HG03108 (cell line): ENCODE measurements around the gene CYP27C1.
"Not testable (repeated sequence)": the region's sequence is repeated elsewhere in the genome, so short reads cannot be mapped to it uniquely, and the experiment has no call there.

ENCODE experiments used
- ATAC-seq: cut with Tn5 transposase; IDR thresholded peaks from one replicate; pipeline ENCODE4 v1.9.1; 2021; ENCODE audit warnings: moderate library complexity; ENCODE audit not compliant: unreplicated experiment

CYP27C1 gene

GRCh38 chr2:127220102-127220767 lies at the start of gene CYP27C1:
Gene CYP27C1 (minus strand): TSS chr2:127220299. CDS start chr2:127220270, 29 bp downstream.
- ATAC-seq = no peak

GRCh38 chr2:127261804-127262406 lies 41.8 kb upstream of the CYP27C1 start:
- no peak for ATAC-seq

GRCh38 chr2:127259355-127259754 lies 39.3 kb upstream of the CYP27C1 start:
- ATAC-seq = no peak

GRCh38 chr2:127256866-127257265 lies 36.8 kb upstream of the CYP27C1 start:
- no peak for ATAC-seq

GRCh38 chr2:127256381-127256780 lies 36.3 kb upstream of the CYP27C1 start:
- ATAC-seq = no peak

- no peak for ATAC-seq
These were observed 35.6 kb upstream of the CYP27C1 start for GRCh38 chr2:127255721-127256120.

GRCh38 chr2:127255146-127255545 lies 35.0 kb upstream of the CYP27C1 start:
- no peak for ATAC-seq

GRCh38 chr2:127254386-127254981 lies 34.4 kb upstream of the CYP27C1 start:
- ATAC-seq = no peak

GRCh38 chr2:127241184-127241583 lies 21.1 kb upstream of the CYP27C1 start:
- not testable (repeated sequence) for ATAC-seq

- no peak for ATAC-seq
These were observed 19.3 kb upstream of the CYP27C1 start for GRCh38 chr2:127239395-127239794.

GRCh38 chr2:127237768-127238167 lies 17.7 kb upstream of the CYP27C1 start:
- not testable (repeated sequence) for ATAC-seq

- ATAC-seq = no peak
These were observed 15.1 kb upstream of the CYP27C1 start for GRCh38 chr2:127235082-127235702.

GRCh38 chr2:127233710-127234109 lies 13.6 kb upstream of the CYP27C1 start:
- ATAC-seq = no peak

GRCh38 chr2:127231130-127231865 lies 11.2 kb upstream of the CYP27C1 start:
- ATAC-seq = no peak

GRCh38 chr2:127229555-127229954 lies 9.5 kb upstream of the CYP27C1 start:
- no peak for ATAC-seq

- no peak for ATAC-seq
These were observed 8.0 kb upstream of the CYP27C1 start for GRCh38 chr2:127228102-127228501.

GRCh38 chr2:127227264-127227660 lies 7.2 kb upstream of the CYP27C1 start:
- ATAC-seq = not testable (repeated sequence)

GRCh38 chr2:127226520-127227263 lies 6.6 kb upstream of the CYP27C1 start:
- ATAC-seq = peak; percentile 85

GRCh38 chr2:127226132-127226519 lies 6.0 kb upstream of the CYP27C1 start:
- no peak for ATAC-seq

- no peak for ATAC-seq
These were observed 5.3 kb upstream of the CYP27C1 start for GRCh38 chr2:127225186-127225960.
